Measurements from ENCODE around the gene HAS3.

- TF ChIP-seq POLR2A (IDR thresholded peaks at IDR 0.05; ENCODE audit: low read length) = no peak
- no peak for TF ChIP-seq GATA1 (IDR thresholded peaks at IDR 0.05; ENCODE audit: low read depth, low read length)
Measured at GRCh38 chr16:69114976-69115355, 9.5 kb downstream of the HAS3 start.

All from erythroblast (primary cell).